HG03097 (cell line): Measurements from ENCODE around the gene DIAPH2.

Experiments
- ATAC-seq: cut with Tn5 transposase; IDR thresholded peaks from one replicate; pipeline ENCODE4 v1.9.1; 2021; ENCODE audit not compliant: unreplicated experiment, low FRiP score

The DIAPH2 gene

DNA sequence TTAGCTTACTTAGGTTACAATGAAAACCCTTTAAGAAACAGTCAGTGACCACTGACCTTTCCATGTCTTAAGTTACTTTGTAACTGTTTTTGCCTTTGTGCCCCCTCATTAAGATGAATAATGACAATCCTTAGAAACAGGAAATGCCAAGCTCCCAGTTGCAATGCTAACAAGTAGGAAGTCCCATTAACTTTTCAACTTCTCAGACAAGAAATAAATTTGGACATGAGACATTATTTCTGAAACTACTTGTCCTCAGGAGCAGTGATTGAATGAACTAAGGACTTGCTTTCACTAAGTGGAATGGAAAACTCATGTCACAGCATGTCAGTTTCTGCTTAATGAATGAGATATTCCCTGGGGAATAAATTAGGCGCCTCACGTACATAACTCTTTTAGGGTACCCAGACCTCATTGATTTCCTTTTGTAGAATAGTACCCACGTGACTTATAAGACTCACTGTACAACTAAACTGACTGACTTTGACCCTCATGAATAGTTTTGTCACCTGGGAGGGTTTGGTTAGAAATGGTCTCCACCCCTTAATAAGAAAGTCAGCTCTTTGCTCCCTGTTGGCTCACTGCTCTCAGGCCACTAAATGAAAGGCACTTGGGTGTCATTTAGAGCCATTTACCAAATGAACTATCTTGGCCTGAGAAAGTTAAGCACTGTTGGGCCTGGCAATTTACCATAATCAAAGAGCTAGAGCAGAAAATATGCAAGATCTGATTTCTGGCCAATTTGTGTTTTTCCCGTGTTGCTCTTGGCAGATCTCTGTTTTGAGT lies 582.9 kb downstream of the DIAPH2 start:
- ATAC-seq, result no peak

DNA sequence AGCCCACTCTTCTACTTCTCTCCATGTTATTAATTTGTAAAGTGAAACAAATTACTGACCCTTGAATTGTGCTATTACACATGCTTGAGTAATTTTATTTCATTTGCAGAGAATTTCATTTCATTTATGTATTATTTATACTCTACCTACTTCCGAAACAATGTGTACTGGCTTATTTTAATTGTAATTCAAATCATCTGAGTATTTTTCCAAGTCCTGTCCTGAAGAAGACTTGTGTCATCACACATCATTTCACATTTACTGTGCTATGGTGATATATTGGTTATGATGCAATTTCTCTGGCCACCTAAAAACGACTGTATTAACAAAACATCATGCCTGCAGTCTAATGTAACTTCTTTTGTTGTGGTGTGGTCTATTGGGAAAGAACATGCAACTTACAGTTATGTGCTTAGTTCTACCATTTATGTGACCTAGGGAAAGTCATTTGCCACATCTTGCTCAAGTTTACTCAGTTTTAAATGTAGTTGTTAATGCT lies 583.6 kb downstream of the DIAPH2 start:
- ATAC-seq, result no peak

DNA sequence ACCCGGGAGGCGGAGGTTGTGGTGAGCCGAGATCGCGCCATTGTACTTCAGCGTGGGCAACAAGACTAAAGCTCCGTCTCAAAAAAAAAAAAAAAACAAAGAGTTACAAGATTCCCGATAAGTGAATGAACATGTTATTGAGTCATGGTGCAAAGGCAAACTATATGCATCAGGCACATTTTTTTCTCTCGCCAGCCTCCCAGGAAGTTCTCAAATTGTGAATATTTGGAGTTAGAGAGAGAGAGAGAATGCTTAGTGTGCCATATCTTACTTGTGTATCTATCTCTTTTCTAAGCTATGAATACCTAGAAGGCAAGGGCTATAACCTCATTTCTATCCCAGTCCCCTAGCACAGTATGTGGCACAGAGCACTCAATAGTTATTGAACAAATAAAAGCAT lies 599.9 kb downstream of the DIAPH2 start:
- no peak for ATAC-seq

DNA sequence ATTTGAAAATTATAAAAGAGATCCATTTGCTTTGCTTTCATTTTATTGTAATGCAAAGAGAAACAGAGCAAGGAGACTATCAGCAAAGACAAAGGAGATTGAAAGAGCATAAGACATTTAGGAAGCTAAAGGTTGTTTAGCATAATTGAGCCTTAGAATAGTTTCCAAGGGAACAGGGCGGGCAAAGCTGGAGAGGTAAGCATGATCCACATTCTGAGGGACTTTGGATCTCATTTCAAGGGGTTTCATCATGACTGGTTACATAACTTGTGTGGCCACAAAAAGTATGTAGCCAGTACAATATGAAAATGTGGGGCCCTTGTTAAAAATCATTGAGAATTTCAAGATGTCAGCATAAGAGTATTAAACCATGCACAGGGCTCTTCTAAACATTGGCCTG lies 605.6 kb downstream of the DIAPH2 start:
- ATAC-seq, result no peak

DNA sequence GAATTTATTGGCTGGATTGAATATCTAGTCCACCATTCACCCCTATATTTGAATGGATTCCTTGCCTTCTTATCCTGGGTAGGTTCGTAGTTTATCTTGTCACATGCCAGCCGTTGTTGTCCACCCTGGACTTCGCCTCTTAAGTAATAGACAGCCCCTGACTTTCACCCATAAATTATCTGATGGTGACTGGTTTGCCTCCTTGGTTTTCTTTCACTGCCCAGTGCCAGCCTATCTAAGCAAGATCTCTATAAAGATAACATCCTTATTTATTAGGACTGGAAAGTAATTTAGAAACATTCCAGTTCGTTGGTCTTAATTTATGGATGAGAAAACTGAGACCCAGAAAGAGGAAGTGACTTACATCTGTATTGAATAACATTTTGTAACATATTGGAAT lies 609.4 kb downstream of the DIAPH2 start:
- no peak for ATAC-seq

DNA sequence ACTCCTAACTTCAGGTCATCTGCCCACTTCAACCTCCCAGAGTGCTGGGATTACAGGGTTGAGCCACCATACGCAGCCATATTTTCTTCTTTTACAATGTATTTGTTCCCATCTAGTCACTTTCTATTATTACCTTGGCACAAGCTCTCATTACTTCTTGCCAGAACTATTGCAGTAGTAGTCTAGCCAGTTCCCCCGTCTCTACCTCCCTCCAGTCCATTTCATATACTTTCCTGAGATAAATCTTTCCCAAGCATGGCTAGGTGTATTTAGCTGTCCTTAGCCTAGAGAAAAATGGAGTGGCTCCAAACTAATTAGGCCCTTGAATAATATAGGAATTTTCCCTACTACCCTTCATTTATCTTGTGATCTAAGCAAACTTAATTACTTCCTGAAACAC lies 611.3 kb downstream of the DIAPH2 start:
- no peak for ATAC-seq

DNA sequence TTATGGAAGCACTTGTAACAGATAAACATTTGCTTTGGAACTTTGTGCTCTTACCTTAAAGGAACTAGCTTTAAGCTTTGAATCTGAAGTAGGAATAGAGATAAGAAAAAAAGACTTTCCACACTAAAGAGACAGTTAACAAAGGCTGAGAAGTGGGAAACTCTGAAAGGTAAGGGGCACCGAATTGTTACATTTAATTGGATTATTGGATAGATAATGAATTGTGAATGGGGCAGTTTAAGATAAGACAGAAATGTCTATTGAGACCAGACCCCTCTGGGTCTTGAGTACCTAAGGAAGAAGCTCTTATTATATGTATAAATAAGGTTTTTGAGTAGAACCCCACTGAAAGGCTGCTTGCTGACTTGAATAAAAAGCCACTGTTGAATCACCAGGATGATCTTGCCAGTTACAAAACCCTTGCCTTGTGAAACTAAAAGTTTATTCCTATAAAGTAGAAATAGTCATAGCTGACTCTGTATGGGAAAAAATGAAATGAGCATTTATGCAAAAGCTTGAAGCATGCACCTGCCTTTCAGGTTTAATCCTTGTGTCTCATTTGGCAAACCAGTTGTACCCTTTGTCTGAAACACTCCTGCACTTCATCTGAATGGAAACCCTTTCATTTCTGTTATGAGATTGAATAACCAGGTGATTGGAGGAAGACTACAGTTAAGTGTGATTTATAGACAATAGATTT lies 622.3 kb downstream of the DIAPH2 start:
- no peak for ATAC-seq

DNA sequence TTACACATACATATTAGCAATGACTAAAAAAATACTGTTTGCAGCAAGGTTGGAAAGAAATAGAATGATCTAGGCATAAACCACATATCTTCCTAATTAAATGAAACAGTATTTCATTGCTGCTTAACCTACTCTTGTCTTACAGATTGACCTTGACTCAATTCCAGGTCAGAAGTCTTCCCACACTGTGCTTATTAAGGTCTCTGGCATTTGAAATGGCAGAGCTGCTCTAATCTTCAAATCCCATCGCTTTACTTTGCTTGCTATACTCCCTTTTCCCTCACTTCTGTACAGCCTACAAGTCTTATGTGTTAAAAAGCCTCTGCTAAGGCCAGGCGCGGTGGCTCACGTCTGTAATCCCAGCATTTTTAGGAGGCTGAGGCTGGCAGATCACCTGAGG lies 623.5 kb downstream of the DIAPH2 start:
- no peak for ATAC-seq

DNA sequence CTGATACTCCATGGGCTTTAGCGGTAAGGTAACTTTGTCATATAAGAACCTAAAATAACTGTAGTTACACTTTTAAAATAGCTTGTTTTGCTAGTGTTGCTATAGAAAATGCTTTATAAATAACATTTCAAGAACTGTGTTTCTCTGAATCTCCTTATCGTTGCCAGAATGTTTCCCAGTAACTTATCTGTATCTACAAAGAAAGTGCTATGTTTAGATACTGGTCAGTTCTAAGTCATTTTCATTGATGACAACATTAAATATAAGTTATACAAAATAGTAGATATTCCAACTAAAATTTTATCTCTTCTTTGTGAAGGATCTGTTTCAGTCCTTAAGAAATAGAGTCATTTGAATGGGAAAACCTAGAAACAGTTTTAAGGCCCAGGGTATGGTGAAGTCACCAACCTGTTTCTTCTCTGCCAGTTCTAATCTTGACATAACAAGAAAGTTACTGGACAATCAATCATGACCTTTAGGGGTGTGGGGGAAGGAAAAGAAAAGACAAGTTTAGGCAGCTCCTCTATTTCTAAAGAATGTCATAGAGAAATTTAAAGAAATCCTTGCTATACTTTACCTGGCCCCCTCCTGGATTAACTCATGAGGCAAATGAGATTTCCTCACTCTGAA lies 625.0 kb downstream of the DIAPH2 start:
- ATAC-seq, result no peak

DNA sequence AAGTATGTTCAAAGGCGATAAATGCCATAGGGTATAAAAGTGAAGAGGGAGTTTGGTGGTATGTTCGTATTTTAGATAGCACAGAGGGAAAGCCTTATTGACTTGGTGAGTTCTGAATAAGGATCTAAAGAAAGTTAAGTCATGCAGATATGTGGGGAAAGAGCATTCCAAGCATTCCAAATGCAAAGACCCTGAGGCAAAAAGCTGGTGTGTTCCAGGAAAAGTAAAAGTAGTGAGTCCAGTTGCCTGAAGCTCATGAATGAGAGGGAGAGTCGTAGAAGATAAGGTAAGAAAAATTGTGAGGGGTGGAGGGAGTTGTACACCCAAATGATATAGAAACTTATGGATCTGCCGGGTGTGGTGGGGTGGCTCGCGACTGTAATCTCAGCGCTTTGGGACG lies 625.7 kb downstream of the DIAPH2 start:
- no peak for ATAC-seq

DNA sequence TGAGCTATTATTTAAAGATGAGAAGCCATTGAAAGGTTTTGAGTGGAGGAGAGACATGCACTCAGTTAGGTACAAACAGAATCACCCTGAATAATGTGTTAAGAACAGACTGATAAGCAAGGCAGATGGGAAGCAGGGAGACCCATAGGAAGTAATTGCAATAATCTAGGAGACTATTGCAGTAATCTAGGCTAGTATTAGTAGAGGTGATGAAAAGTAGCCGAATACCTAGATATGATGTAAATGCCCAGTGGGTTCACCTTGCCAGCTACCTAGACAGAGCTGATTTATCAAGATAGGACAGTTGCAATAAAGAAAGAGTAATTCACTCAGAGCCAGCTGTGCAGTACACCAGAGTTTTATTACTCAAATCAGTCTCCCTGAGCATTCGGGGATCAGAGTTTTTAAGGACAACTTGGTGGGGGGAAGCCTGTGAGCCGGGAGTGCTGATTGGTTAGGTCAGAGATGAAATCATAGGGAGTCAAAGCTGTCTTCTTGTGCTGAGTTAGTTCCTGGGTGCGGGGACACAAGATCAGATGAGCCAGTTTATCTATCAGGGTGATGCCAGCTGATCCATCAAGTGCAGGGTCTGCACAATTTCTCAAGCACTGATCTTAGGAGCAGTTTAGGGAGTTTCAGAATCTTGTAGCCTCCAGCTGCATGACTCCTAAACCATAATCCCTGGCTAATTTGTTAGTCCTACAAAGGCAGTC lies 626.6 kb downstream of the DIAPH2 start:
- no peak for ATAC-seq

DNA sequence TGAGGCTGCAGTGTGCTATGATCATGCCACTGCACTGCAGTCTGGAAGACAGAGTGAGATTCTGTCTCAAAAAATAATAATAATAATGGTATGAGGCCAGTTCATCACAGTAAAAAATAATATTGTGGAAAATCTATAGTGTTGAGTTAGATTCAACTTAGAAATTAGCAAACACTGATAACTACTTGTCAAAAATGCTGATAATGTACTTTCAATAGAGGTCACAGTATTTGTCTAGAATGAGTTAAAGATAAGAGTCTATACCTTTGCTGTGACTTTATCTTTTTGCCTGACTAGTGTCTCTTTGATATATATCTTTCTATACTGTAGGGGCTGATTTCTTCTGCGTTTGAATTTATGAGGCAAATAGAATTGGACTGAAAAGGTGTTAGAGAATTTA lies 629.7 kb downstream of the DIAPH2 start:
- no peak for ATAC-seq

DNA sequence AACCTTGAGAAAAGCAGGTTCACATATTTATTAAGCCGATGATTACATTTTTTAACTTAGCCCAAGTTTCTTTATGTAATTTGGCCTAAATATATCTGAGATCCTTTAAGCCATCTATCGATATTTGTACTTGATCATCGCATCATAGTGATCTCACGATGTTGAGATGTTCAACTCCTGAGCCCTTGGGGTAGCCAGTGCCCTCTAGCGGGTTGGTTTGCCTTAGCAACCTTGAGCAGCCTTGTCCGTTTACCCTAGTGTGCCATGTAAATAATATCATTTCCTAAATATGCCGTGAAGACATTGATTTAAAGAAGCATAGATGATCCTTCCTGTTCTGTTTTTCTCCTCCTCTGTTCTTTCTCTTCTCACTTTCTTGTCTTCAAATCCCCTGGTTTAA lies 631.3 kb downstream of the DIAPH2 start:
- ATAC-seq, result no peak

DNA sequence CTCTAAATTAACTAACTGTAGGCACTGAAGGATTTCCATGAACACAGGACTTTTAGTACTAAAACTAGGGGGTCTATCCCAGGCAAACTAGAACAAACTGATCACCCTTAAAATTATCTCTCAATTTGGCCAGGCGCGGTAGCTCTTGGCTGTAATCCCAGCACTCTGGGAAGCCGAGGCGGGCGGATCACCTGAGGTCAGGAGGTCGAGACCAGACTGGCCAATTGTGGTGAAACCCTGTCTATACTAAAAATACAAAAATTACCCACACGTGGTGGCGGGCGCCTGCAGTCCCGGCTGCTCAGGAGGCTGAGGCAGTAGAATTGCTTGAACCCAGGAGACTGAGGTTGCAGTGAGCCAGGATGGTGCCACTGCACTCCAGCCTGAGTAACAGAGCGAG lies 635.7 kb downstream of the DIAPH2 start:
- no peak for ATAC-seq

DNA sequence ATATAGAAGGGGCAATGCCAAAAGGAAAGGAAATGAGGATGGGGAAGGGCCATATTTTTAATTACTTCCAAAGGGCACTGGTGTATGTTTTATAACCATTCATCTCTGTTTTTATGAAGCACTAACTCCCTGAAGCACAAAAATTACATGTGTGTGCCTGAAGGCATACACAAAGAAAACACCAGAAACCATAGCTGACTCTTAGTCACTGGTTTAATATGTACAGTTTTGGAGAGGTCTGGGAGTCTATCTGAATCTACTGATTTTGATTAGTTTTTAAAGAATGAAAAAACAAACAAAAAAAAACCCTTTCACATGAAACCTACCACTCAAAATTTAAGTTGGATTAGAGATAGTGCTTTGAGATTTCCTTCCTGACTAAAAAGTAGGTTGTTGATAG lies 637.8 kb downstream of the DIAPH2 start:
- no peak for ATAC-seq

DNA sequence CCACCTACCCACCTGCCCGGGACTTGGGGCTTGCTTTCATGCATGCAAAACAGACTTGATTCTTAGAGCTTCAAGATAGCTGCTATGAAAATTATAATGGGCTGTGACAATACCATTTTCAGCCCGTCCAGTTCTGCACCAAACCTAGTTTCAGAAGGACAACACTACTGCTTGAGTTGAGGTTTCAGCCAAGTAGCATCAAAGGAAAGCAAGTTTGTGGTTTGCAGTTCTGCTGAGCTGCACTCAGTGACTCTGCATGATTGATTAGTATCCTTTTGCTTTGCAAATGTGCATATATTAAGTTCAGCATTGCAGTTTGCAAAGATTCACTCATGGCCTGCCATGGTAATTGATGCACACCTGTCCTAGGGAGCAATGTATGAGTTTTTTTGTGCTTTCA lies 641.8 kb downstream of the DIAPH2 start:
- ATAC-seq, result peak; percentile 93

DNA sequence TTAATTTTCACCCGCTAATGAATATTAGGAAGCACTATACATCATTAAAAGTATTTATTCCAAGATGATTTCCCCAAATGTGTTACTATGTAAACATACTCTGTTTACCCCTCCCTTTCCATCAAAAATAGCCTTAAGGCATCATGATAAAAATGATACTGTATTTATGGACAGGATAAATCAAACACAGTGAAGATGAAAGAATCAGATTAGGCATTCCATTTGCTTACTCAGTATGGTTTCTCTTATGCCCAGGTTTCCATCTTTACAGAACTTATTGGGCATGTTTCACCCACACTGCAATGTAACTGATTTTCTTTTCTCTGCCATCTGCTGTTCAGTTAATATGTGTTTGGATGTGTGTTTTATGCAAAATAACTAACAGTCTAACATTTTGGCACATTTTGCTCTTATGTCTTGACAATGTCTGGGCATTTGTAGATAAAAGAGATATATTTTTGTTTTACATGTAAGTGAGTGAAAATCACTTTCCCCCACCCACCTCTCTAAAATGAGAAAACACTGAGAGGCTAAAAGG lies 644.3 kb downstream of the DIAPH2 start:
- no peak for ATAC-seq

DNA sequence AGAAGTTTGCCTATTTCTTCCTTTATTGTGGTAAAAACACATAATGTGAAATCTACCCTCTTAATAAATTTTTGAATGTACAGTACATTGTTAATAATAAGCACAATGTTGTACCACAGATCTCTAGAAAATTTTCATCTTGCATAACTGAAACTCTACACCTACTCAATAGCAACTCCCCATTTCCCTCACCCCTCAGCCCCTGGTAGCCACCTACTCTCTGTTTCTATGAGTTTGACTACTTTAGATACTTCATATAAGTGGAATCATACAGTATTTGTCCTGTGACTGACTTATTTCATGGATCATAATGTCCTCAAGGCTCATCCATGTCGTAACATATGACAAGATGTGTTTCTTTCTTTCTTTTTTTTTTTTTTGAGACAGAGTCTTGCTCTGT lies 645.5 kb downstream of the DIAPH2 start:
- ATAC-seq, result no peak

DNA sequence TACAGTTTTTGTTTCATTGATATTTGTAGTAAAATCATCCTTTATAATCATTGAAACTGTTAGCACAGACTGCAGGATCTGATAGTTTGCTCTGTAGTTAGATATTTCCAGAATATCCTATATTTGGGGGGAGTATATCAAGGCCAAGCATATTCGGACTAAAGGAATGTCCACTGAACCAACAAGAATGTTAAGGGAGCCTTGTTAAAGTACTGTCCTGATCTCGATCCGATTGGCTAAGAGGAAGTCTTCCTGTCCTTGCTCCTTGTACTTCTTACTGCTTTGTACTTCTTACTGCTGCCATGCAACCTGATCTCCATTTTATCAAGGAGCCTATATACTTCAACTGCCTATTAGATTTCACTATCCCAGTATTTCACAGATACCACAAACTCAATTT lies 648.3 kb downstream of the DIAPH2 start:
- no peak for ATAC-seq

DNA sequence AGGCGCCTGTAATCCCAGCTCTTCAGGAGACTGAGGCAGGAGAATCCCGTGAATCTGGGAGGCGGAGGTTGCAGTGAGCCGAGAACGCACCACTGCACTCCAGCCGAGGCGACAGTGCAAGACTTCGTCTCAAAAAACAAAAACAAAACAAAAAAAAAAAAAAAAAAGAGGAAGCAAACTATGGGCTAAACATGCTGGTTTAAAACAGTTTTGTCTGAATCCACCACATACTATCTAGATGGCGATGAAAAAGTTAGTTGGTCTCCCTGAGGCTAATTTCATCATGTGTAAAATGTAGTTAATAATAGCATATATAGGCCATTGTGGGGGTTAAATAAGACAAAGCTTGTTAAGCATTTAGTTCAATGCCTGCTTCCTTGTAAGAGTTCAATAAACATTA lies 650.2 kb downstream of the DIAPH2 start:
- no peak for ATAC-seq

DNA sequence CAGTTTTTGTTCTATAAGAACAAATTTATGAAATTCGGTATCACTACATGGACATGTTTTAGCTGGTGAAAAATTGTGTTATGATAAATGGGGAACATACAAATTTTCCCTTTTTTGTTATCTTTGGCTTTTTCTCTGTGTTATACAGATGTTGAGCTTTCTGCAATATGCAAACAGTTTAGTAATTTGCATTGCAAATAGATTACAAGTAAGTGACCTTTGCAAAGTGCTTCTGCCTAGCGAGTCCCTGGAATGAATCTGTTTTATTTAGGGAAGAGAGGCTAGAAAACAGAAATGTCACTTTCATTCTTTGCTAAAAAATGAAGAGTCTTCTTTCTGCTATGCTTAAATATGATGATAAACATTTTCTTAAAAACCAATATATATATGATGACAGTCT lies 660.1 kb downstream of the DIAPH2 start:
- ATAC-seq, result no peak
